ENCODE measurements around the gene C2orf78.
"Not testable (repeated sequence)": the region's sequence is repeated elsewhere in the genome, so short reads cannot be mapped to it uniquely, and the experiment has no call there.

Gene C2orf78

DNA sequence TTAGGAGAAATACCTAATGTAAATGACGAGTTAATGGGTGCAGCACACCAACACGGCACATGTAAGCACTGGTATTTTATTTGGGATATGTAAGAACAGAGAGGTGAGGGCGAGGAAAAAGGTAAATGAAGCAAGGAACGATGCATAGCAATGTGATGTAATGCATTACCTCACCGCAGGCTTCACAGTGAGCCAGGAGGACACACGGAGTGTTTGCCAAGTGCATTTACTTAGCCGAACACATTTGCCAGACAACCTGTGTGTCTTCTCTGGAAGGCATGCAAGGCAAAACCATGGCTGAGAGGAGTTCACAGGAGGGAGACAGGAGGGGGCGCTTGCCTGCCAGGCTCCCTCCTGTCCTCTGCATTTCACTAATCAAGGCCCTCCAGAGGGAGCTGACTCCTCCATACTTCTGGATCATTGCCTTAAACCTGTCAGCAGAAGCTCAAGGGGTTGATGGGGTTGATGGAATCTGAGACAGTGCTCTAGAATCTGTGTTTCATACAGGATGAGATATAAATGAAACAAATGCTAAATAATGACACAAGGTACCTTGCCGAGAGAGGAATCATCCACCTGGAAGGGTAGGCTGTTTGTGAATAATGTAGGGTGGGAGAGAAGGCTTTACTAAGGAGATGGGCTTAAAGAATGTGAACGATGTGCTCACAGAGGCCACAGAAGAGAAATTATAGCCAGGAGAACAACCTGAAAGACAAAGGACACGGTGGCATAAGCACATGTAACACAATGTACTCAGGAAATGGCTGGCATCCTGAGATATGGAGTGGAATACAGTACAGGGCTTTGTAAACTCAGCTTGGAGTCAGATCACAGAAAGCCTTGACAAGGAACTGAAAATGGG lies 37.7 kb upstream of the C2orf78 start:
- TF ChIP-seq, protein P1, sequence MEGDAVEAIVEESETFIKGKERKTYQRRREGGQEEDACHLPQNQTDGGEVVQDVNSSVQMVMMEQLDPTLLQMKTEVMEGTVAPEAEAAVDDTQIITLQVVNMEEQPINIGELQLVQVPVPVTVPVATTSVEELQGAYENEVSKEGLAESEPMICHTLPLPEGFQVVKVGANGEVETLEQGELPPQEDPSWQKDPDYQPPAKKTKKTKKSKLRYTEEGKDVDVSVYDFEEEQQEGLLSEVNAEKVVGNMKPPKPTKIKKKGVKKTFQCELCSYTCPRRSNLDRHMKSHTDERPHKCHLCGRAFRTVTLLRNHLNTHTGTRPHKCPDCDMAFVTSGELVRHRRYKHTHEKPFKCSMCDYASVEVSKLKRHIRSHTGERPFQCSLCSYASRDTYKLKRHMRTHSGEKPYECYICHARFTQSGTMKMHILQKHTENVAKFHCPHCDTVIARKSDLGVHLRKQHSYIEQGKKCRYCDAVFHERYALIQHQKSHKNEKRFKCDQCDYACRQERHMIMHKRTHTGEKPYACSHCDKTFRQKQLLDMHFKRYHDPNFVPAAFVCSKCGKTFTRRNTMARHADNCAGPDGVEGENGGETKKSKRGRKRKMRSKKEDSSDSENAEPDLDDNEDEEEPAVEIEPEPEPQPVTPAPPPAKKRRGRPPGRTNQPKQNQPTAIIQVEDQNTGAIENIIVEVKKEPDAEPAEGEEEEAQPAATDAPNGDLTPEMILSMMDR (IDR thresholded peaks at IDR 0.05; ENCODE audit: extremely low read depth, insufficient read depth, missing control alignments), result no peak
- in situ Hi-C loops (cut with MboI; ENCODE audit: low pct_unique_long_range_greater_than_20kb, low sequenced_read_pairs, unreplicated experiment), result no loop called here
- DNase-seq (ENCODE audit: low spot score), result no peak

DNA sequence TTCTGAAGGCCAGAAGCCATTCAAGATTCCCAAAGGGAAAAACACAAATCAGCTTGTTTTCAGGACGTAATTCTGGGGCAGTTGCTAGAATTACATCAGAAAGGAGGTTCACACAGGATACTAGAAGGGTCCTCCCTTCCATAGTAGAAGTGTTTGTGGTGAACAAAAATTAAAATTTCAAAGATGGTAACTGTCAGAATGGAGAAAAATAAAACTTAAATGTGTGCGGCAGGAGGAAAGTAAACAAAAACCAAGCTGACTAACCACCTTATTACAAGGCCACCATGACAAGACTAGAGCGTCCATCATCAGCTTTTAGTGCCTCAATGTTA lies 37.1 kb upstream of the C2orf78 start:
- in situ Hi-C loops (cut with MboI; ENCODE audit: low pct_unique_long_range_greater_than_20kb, low sequenced_read_pairs, unreplicated experiment), result no loop called here
- no peak for DNase-seq (ENCODE audit: low spot score)
- TF ChIP-seq, protein P1 (IDR thresholded peaks at IDR 0.05; ENCODE audit: extremely low read depth, insufficient read depth, missing control alignments), result no peak

DNA sequence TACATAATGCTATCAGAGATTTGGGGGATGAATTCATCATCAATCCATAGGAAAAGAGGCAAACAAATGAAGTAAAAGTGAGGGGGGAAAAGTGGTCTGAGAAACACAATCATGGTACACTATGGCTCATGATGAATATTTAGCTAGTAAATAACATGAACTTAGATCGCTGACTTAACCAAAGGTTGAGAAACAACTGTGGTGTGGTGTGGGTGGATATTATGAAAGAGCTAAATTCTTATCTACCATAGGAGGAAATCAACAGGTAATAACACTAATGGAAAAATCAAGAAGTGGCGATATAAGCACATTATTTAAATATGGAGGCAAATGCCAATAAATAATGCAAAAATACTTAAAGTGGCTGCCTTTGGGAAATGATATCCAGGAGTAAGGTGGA lies 34.7 kb upstream of the C2orf78 start:
- no peak for DNase-seq (ENCODE audit: low spot score)
- TF ChIP-seq, protein P1 (IDR thresholded peaks at IDR 0.05; ENCODE audit: extremely low read depth, insufficient read depth, missing control alignments), result no peak
- in situ Hi-C loops (cut with MboI; ENCODE audit: low pct_unique_long_range_greater_than_20kb, low sequenced_read_pairs, unreplicated experiment), result no loop called here

DNA sequence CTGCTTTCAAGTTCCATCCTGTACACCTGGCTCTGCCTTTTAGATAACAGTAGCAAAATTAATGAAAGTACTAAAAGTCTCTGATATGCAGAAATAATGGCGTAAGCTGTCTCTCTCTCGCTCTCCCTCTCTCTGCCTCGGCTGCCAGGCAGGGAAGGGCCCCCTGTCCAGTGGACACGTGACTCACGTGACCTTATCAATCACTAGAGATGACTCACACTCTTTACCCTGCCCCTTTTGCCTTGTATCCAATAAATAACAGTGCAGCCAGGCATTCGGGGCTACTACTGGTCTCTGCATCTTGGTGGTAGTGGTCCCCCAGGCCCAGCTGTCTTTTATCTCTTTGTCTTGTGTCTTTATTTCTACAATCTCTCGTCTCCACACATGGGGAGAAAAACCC lies 29.7 kb upstream of the C2orf78 start:
- DNase-seq (ENCODE audit: low spot score); in situ Hi-C loops (cut with MboI; ENCODE audit: low pct_unique_long_range_greater_than_20kb, low sequenced_read_pairs, unreplicated experiment): not testable (repeated sequence)

DNA sequence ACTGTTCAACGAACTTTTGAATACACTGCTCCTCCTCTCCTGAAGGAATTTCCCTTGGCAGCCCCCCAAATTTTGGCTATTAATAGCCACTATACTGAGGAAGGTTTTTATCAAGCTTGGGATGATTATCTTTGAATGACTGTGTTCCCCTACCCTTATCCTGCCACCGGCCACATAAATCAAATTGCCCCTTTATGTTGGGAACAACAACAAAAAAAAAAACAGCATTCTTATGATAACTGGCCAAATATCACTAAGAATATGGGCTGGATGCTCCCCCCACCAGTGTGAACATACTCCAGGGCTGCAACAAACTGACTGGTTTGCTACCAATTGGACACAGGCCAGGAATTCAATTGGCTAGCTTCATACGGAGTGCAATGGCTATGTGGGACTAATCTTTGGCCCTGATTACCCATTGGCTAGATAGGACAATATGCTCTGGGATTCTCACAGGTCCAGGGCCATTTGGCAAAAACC lies 24.7 kb upstream of the C2orf78 start:
- DNase-seq (ENCODE audit: low spot score), result no peak
- in situ Hi-C loops (cut with MboI; ENCODE audit: low pct_unique_long_range_greater_than_20kb, low sequenced_read_pairs, unreplicated experiment), result no loop called here
- TF ChIP-seq, protein P1 (IDR thresholded peaks at IDR 0.05; ENCODE audit: extremely low read depth, insufficient read depth, missing control alignments), result no peak

DNA sequence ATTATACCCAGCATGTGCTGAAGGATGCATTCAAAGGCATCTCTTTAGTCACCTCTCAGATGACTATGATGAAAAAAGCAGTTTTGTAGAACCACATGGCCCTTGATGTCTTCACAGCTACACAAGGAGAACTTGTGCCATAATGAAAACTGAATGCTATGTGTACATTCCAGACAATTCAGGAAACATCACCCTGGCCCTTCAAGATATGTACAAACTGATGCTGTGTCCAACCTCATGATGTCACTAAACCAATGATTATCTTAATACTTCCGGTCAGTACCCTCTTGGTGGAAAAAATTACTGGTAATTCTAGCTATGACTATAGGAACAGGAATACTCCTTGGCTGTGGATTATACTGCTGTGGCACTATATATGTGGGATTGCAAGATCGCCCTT lies 24.1 kb upstream of the C2orf78 start:
- DNase-seq (ENCODE audit: low spot score), result no peak
- TF ChIP-seq, protein P1 (IDR thresholded peaks at IDR 0.05; ENCODE audit: extremely low read depth, insufficient read depth, missing control alignments), result no peak
- in situ Hi-C loops (cut with MboI; ENCODE audit: low pct_unique_long_range_greater_than_20kb, low sequenced_read_pairs, unreplicated experiment), result no loop called here

DNA sequence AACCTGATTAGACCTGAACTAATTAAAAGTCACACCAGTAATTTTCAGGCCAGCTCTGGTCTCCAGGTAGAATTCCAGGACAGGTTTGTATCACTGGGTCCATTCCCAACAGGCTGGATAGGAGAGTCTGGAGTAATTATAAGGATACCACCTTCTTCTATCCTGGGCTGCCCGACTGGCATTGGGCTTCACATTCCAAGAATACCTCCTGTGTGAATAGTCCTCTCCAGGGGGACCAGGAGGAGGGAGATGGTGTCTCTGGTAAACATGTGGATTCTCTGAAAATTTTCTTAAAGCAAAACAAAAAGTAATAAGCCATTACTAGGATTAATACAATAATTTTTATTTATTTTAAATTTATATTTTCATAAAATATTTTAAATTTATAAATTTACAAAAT lies 21.4 kb upstream of the C2orf78 start:
- in situ Hi-C loops (cut with MboI; ENCODE audit: low pct_unique_long_range_greater_than_20kb, low sequenced_read_pairs, unreplicated experiment), result no loop called here
- TF ChIP-seq, protein P1 (IDR thresholded peaks at IDR 0.05; ENCODE audit: extremely low read depth, insufficient read depth, missing control alignments), result no peak
- no peak for DNase-seq (ENCODE audit: low spot score)
